ENCODE results near the gene SLC47A2. TPM values are rescaled to one million over a fixed set of nuclear protein-coding genes. Genes with fewer than 3 reads are reported as not detected.

SLC47A2 gene
- total and polyA plus RNA-seq, 9 of the 15 experiments (the other 6 are each of a cell fraction or from before 2014, with no cell fraction given): not detected

GRCh38 chr17:19760746-19761145, 44.4 kb upstream of the SLC47A2 start:
- WGBS (ENCODE audit: insufficient coverage, low coverage, missing lambda C conversion rate): under 1% methylated on average over 9 of the region's 9 CpGs
- H3K9me1 ChIP-seq (ENCODE audit: control insufficient read depth, insufficient read depth, low read length): no peaks in the 10 kb centered on the region
- intact Hi-C loops (cut with micrococcal nuclease): no loop called here
- H3K4me2 ChIP-seq (ENCODE audit: insufficient read depth, low read length): no peak overlapping the region
- TF ChIP-seq JUNB (CRISPR knock-in tag; conservative IDR thresholded peaks at IDR 0.05) (no peak), ZNF12 (CRISPR knock-in tag; IDR thresholded peaks at IDR 0.05) (no peak), RBM17 (IDR thresholded peaks at IDR 0.05; ENCODE audit: borderline replicate concordance, low read depth, low read length) (no peak), ZNF24 (IDR thresholded peaks at IDR 0.05) (no peak), STAT6 (CRISPR knock-in tag; IDR thresholded peaks at IDR 0.05) (no peak), SOX6 (IDR thresholded peaks at IDR 0.05) (no peak), ZNF444 (CRISPR knock-in tag; IDR thresholded peaks at IDR 0.05) (no peak), CTCFL (IDR thresholded peaks at IDR 0.05; ENCODE audit: borderline replicate concordance, insufficient read depth, low read depth, low read length, poor library complexity, severe bottlenecking) (no peak), OTX1 (CRISPR knock-in tag; IDR thresholded peaks at IDR 0.05) (no peak), THRAP3 (IDR thresholded peaks at IDR 0.05; ENCODE audit: borderline replicate concordance) (no peak), ZNF778 (CRISPR knock-in tag; IDR thresholded peaks at IDR 0.05) (no peak), CBX3 (IDR thresholded peaks at IDR 0.05; ENCODE audit: borderline replicate concordance in 1 of 2, low read length in 2 of 2) (no peak), ZNF766 (CRISPR knock-in tag; conservative IDR thresholded peaks at IDR 0.05) (no peak)
- H3K9ac ChIP-seq (ENCODE audit: insufficient read depth in 1 of 2, low read depth in 2 of 2, low read length in 2 of 2): no peak overlapping the region
- no peak overlapping the region for H2AFZ ChIP-seq (ENCODE audit: low read depth, low read length)
- ChIA-PET CTCF (ENCODE audit: low intra/inter-chr PET ratio) (no interaction called here), POLR2A (no interaction called here)
- in situ Hi-C loops (cut with MboI): loop anchor here (5.0 to 10.0 kb wide), 2 partner anchors 248 to 396 kb away; partner anchors contain the start of gene B9D1
- DNase-seq (ENCODE audit: extremely low read depth in 1 of 4, low spot score in 3 of 4) (no peak), ATAC-seq (no peak), FAIRE-seq (no peak)
- no TSS peak for BruUV-seq (replicated peaks)
- H3K79me2 ChIP-seq (ENCODE audit: control insufficient read depth, insufficient read depth, low read length): no peaks in the 10 kb centered on the region
- peaks cover 0 to 21% of the 10 kb centered on the region in 2 experiments; a peak in 2 of 5 replicates for H3K27me3 ChIP-seq (ENCODE audit: control insufficient read depth in 2 of 2, insufficient read depth in 2 of 2, low read length in 2 of 2)
- no peaks in the 10 kb centered on the region for H3K9me3 ChIP-seq (replicated peaks; ENCODE audit: control insufficient read depth, insufficient read depth, low read depth, low read length)
- H4K20me1 ChIP-seq (replicated peaks; ENCODE audit: control insufficient read depth, insufficient read depth, low read length): no peaks in the 10 kb centered on the region
- no peak overlapping the region for H3K27ac ChIP-seq (ENCODE audit: extremely low read depth, low read depth, low read length)
- H3K4me3 ChIP-seq: no peak overlapping the region
- no peaks in the 10 kb centered on the region; a peak in 1 of 5 replicates for H3K4me1 ChIP-seq (replicated peaks in 1 of 2; ENCODE audit: control insufficient read depth in 2 of 2, insufficient read depth in 2 of 2, low read length in 2 of 2)
- no peaks in the 10 kb centered on the region for H3K36me3 ChIP-seq (ENCODE audit: control insufficient read depth, insufficient read depth, low read length)
